Upper lobe of left lung (tissue), 6 donors: Measurements from ENCODE around the gene CPLX1. TPM values are rescaled to one million over a fixed set of nuclear protein-coding genes. Genes with fewer than 3 reads are reported as not detected.
A peak's percentile ranks its signal among the peaks of the same experiment; 100 is the strongest.

Source experiments
- ATAC-seq, 2 donors: fragments of 200-7000 bp; cut with Tn5 transposase; one replicate each; pipeline ENCODE4 v1.9.1; 2022; ENCODE audit warnings: mild to moderate bottlenecking in 2 of 2, moderate library complexity in 2 of 2; ENCODE audit not compliant: low FRiP score in 2 of 2
- DNase-seq, 2 donors: peaks; one replicate each; pipeline ENCODE4 v3.0.0-alpha.2; 2019 to 2020
- H3K27ac ChIP-seq, 4 donors: fragments of 200-600 bp; sonication (generic); one replicate each; pipeline ENCODE4 v1.5.1; 2016 to 2019
- H3K27me3 ChIP-seq, 4 donors: fragments of 200-600 bp; sonication (generic); one replicate each; pipeline ENCODE4 v1.5.1; 2017 to 2019
- H3K36me3 ChIP-seq, 4 donors: fragments of 200-600 bp; sonication (generic); one replicate each; pipeline ENCODE4 v1.5.1; 2016 to 2019
- H3K4me1 ChIP-seq, 4 donors: fragments of 200-600 bp; sonication (generic); one replicate each; pipeline ENCODE4 v1.5.1; 2018 to 2019
- H3K4me3 ChIP-seq, 4 donors: fragments of 200-600 bp; sonication (generic); one replicate each; pipeline ENCODE4 v1.5.1; 2017 to 2019; ENCODE audit warnings: mild to moderate bottlenecking in 2 of 4, moderate library complexity in 1 of 4
- H3K9me3 ChIP-seq, 4 donors: fragments of 200-600 bp; sonication (generic); one replicate each; pipeline ENCODE4 v1.5.1; 2018 to 2019
- CTCF ChIP-seq, 6 experiments: fragments of 450-650 bp in 4 of 6; fragments of 200-600 bp in 2 of 6; sonication (generic) in 2 of 6; IDR thresholded peaks; one replicate each; pipeline ENCODE4 v1.5.1; 2016 to 2019; ENCODE audit warnings: antibody characterized with exemption in 6 of 6
- EP300 ChIP-seq, 4 donors: sonication (generic); formaldehyde crosslinking; IDR thresholded peaks; one replicate each; pipeline ENCODE4 v1.5.1; 2017; ENCODE audit warnings: antibody characterized with exemption in 4 of 4, control low read depth in 2 of 4
- POLR2A ChIP-seq, 4 donors: fragments of 450-650 bp; IDR thresholded peaks; one replicate each; pipeline ENCODE4 v1.5.1; 2016 to 2017; ENCODE audit warnings: antibody characterized with exemption in 4 of 4, mild to moderate bottlenecking in 2 of 4
- POLR2AphosphoS5 ChIP-seq, 2 donors: sonication (generic); formaldehyde crosslinking; IDR thresholded peaks; one replicate each; pipeline ENCODE4 v1.5.1; 2017; ENCODE audit warnings: antibody characterized with exemption in 2 of 2
- WGBS, 2 donors: methylation state at CpG; one replicate each; pipeline ENCODE4 v1.1.5; 2017 to 2018; 5-methylcytosine and 5-hydroxymethylcytosine counted together
- total RNA-seq, 6 donors: library from RNA; depleted of rRNA in 4 of 6; stranded (reverse); fragments of >200 nt in 4 of 6; gene quantifications; one replicate each; pipeline versions ENCODE4 v1.1.0 to v1.2.1, GENCODE V29; 2016 to 2021
- donor health status: DM: no; HTN: no; CAD: no; lungs with moderate emphysema.
- donor health status: DM: no; HTN: yes; CAD: no; lungs with severe emphysema.

Gene CPLX1
- total RNA-seq, 6 donors from 2014 or later, result 0.61 to 4.2 (median 1.8) TPM

DNA sequence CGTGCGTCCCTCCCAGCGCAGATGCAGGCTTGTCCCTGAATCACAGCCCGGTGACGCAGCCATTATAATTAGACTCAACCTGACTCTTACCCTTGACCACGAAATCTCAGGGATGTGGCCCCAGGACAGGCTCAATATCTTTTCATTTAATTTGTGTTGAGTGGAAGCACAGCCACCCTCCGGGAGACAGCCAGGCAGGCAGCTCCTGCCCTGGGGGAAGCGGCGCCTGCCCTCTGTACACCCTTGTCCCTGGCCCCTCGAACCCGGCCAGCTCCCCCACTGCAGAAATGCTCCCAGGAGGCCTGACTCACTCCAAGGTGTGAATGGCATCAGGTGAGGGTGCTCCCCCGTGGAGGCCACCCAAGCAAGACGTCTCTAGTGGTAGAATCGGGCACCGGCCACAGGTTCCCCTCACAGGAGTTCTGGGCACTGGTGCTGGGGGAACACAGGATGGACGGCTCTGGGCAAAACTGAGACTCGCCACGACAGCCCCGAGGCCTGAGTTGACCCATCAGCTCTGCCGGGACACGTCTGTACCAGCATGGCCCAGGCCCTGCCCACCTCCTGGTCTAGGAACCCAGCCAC lies 2.7 kb downstream of the CPLX1 start:
- TF ChIP-seq EP300 (IDR thresholded peaks at IDR 0.05) (no peak), POLR2AphosphoS5 (IDR thresholded peaks at IDR 0.05) (no peak), POLR2A (IDR thresholded peaks at IDR 0.05) (no peak), CTCF (IDR thresholded peaks at IDR 0.05) (no peak)
- Histone ChIP-seq H3K36me3 (no peaks in the 10 kb centered on the region), H3K4me3 (no peak overlapping the region), H3K27ac (no peak overlapping the region), H3K27me3 (peaks cover 0 to 46% (median 31%) of the 10 kb centered on the region in 4 donors), H3K4me1 (peaks cover 15 to 27% (median 18%) of the 10 kb centered on the region in 4 donors), H3K9me3 (no peaks in the 10 kb centered on the region)
- ATAC-seq (no peak), DNase-seq (no peak)
- 80 to 82% methylated on average over 6 to 21 of the region's 21 CpGs for WGBS, 2 donors

- ATAC-seq, result no peak
- 46 to 53% methylated on average over 19 to 23 of the region's 24 CpGs for WGBS, 2 donors
- H3K27me3 ChIP-seq, result peaks cover 0 to 41% (median 29%) of the 10 kb centered on the region in 4 donors
- H3K4me1 ChIP-seq, result peaks cover 15 to 27% (median 18%) of the 10 kb centered on the region in 4 donors
- H3K36me3 ChIP-seq, result no peaks in the 10 kb centered on the region
- TF ChIP-seq CTCF (IDR thresholded peaks at IDR 0.05) (no peak), POLR2A (IDR thresholded peaks at IDR 0.05) (no peak), EP300 (IDR thresholded peaks at IDR 0.05) (no peak), POLR2AphosphoS5 (IDR thresholded peaks at IDR 0.05) (no peak)
- no peaks in the 10 kb centered on the region for H3K9me3 ChIP-seq
- no peak for DNase-seq
- H3K27ac ChIP-seq, result no peak overlapping the region
- no peak overlapping the region for H3K4me3 ChIP-seq
Observed at GRCh38 chr4:822361-823175, 3.4 kb downstream of the CPLX1 start.

GRCh38 chr4:821631-822030 lies 4.3 kb downstream of the CPLX1 start:
- TF ChIP-seq CTCF (IDR thresholded peaks at IDR 0.05), result no peak
- H3K27me3 ChIP-seq, result peaks cover 0 to 32% (median 19%) of the 10 kb centered on the region in 4 donors

DNA sequence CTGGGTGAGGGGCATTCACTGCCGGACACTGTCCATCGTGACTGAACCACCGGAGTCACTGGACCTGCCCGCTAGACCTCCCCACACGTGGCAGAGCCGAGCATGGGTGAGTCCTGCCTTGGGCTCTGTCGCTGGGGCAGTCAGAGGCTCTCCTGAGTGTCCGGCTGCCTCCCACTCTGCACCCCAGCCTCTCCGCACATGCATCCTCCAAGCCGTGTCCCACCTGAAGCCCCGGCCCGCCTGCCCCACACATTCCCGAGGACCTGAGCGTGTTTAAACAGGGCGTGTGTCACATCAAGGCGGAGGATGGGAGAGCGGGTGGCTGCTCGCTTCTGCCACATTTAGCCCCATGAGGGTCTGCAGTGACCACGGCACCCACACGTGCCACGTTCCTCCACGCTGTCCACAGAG lies 4.7 kb downstream of the CPLX1 start:
- Histone ChIP-seq H3K36me3 (no peaks in the 10 kb centered on the region), H3K4me3 (no peak overlapping the region), H3K4me1 (peaks cover 8 to 16% (median 11%) of the 10 kb centered on the region in 4 donors), H3K27me3 (peaks cover 0 to 29% (median 17%) of the 10 kb centered on the region in 4 donors), H3K27ac (no peak overlapping the region), H3K9me3 (no peaks in the 10 kb centered on the region)
- DNase-seq (peak in 1 of 2 donors; percentile 71), ATAC-seq (no peak)
- TF ChIP-seq EP300 (IDR thresholded peaks at IDR 0.05), result no peak
- TF ChIP-seq POLR2A (IDR thresholded peaks at IDR 0.05), result no peak
- TF ChIP-seq CTCF (IDR thresholded peaks at IDR 0.05), result no peak
- 73% methylated on average over 3 to 22 of the region's 22 CpGs for WGBS, 2 donors

More at GRCh38 chr4:821631-822030, 4.3 kb downstream of the CPLX1 start:
- ATAC-seq (no peak), DNase-seq (peak in 1 of 2 donors; percentile 76)
- H3K4me1 ChIP-seq, result peaks cover 11 to 20% (median 13%) of the 10 kb centered on the region in 4 donors
- H3K4me3 ChIP-seq, result no peak overlapping the region
- WGBS, 2 donors, result 76 to 77% methylated on average over 16 of the region's 16 CpGs
- H3K27ac ChIP-seq, result no peak overlapping the region
- H3K36me3 ChIP-seq, result no peaks in the 10 kb centered on the region
- no peaks in the 10 kb centered on the region for H3K9me3 ChIP-seq
